Stomach (tissue), 9 donors: ENCODE measurements around the gene NXT1. TPM values are rescaled to one million over a fixed set of nuclear protein-coding genes. Genes with fewer than 3 reads are reported as not detected.

Source experiments
- DNase-seq, 2 donors: peaks; one replicate each; pipeline versions ENCODE4 v3.0.0 to v3.0.0-alpha.2; 2013 to 2019
- H3K27ac ChIP-seq, 5 donors: fragments of 200-600 bp in 4 of 5; sonication (generic) in 4 of 5; one replicate each; pipeline ENCODE4 v1.5.1; 2013 to 2019; ENCODE audit warnings: mild to moderate bottlenecking in 1 of 5, moderate library complexity in 1 of 5
- H3K27me3 ChIP-seq, 3 donors: fragments of 200-600 bp; sonication (generic); one replicate each; pipeline ENCODE4 v1.5.1; 2017 to 2019; ENCODE audit warnings: mixed run types in 1 of 3
- H3K36me3 ChIP-seq, 4 donors: fragments of 200-600 bp; sonication (generic); 1 replicate in 3 of 4; 2 replicates in 1 of 4; pipeline ENCODE4 v1.5.1; 2016 to 2019
- H3K4me1 ChIP-seq, 4 donors: fragments of 200-600 bp; sonication (generic); one replicate each; pipeline ENCODE4 v1.5.1; 2016 to 2019
- H3K4me3 ChIP-seq, 4 donors: fragments of 200-600 bp; sonication (generic) in 3 of 4; one replicate each; pipeline ENCODE4 v1.5.1; 2016 to 2019; ENCODE audit warnings: mild to moderate bottlenecking in 1 of 4
- H3K9me3 ChIP-seq, 4 donors: fragments of 200-600 bp; sonication (generic); one replicate each; pipeline ENCODE4 v1.5.1; 2016 to 2019
- EP300 ChIP-seq: sonication (generic); formaldehyde crosslinking; IDR thresholded peaks from one replicate; pipeline ENCODE4 v1.6.1; 2017; ENCODE audit warnings: antibody characterized with exemption
- POLR2A ChIP-seq, 4 donors: fragments of 450-650 bp; IDR thresholded peaks; one replicate each; pipeline ENCODE4 v1.6.1; 2016; ENCODE audit warnings: antibody characterized with exemption in 4 of 4, control low read depth in 2 of 4, mild to moderate bottlenecking in 1 of 4, moderate library complexity in 1 of 4
- POLR2AphosphoS5 ChIP-seq, 3 donors: sonication (generic); formaldehyde crosslinking; IDR thresholded peaks; one replicate each; pipeline ENCODE4 v1.6.1; 2016; ENCODE audit warnings: antibody characterized with exemption in 3 of 3
- WGBS, 5 donors: extraction: QIAGEN DNeasy Blood & Tissue Kit in 3 of 5; methylation state at CpG; one replicate each; pipeline versions ENCODE4 v1.1.5 to v1.1.7; 2013 to 2018; 5-methylcytosine and 5-hydroxymethylcytosine counted together
- intact Hi-C: fragments of 100-400 bp; cut with DNase I; formaldehyde crosslinking; loops from one replicate; pipeline ENCODE4 v1.15.1; 2023; ENCODE audit warnings: low total_unique reads
- polyA plus RNA-seq, 3 donors: library from polyadenylated mRNA; stranded (reverse); fragments of 200-250 nt; gene quantifications; one replicate each; pipeline ENCODE4 v1.2.3, GENCODE V29; 2013
- total RNA-seq, 5 donors: library from RNA; depleted of rRNA; stranded (reverse); fragments of >200 nt; gene quantifications; one replicate each; pipeline versions ENCODE4 v1.1.0 to v1.2.3, GENCODE V29; 2014 to 2016
- TF ChIP-seq, protein P1 (sequence below), 7 experiments: fragments of 450-650 bp in 4 of 7; fragments of 200-600 bp in 3 of 7; sonication (generic) in 3 of 7; IDR thresholded peaks; one replicate each; pipeline ENCODE4 v1.5.1; 2016 to 2019; ENCODE audit warnings: antibody characterized with exemption in 7 of 7, control low read depth in 2 of 7, mild to moderate bottlenecking in 1 of 7
- donor health status: healthy with polysubstance abuse.
- donor health status: Bipolar disorder and iron deficiency.
- donor health status: healthy.

NXT1 gene
- total and polyA plus RNA-seq, 8 donors, result 2.3 to 24.8 (median 13.7) TPM

DNA sequence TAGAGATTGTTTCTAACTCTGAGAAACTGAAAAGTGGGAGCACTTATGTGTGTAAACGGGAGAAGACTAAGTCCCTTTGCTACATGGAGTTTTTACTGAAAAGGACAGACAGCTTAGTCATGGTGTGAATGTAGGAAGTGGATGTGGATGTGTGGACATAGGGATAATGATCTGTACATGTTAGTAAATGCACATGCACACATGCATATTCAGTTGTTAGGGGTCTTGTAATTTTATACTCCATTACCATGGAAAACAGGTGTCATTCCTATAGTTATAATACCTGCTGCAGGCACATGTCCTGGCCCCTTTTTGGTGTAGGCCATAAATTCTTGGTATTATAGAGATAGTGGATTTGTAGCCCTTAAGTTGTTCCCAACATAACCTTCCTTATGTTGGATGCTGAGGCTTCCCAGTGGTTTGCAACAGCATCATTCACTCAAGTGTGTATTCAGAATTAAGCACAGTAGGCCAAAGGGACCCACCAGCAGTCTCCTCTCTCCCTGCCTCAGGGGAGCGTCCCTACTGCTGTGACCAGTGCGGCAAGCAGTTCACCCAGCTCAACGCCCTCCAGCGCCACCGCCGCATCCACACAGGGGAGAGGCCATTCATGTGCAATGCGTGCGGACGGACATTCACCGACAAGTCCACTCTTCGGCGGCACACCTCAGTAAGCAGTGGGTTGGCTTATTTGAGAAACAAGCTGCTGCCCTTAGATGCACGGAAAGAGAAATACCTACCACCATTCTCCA is 18.7 kb downstream of the NXT1 start:
- peaks cover 42 to 79% (median 76%) of the 10 kb centered on the region in 4 donors for H3K36me3 ChIP-seq

DNA sequence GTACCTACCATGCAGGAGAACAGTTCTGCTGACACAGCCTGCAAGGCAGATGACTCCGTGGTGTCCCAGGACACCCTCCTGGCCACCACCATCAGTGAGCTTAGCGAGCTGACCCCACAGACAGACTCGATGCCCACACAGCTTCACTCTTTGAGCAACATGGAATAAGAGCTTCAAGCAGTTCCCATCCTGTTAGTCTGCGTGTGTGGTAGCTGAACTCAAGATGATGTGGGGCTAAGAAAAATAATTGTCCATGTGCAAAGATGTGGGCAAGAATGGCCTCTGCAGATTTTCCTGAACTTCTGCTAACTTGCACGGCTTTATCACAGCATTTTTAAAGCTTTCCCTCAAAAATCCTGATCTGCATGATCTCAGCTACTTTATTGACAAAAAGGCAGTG is 19.7 kb downstream of the NXT1 start:
- no peak for DNase-seq
- no peaks in the 10 kb centered on the region for H3K27me3 ChIP-seq
- intact Hi-C loops, result no loop called here
- 90 to 95% (median 93%) methylated on average over 5 of the region's 5 CpGs for WGBS, 5 donors
- no peak overlapping the region for H3K4me3 ChIP-seq
- TF ChIP-seq POLR2A (IDR thresholded peaks at IDR 0.05) (no peak), POLR2AphosphoS5 (IDR thresholded peaks at IDR 0.05) (no peak), EP300 (no peak)
- TF ChIP-seq, protein P1, sequence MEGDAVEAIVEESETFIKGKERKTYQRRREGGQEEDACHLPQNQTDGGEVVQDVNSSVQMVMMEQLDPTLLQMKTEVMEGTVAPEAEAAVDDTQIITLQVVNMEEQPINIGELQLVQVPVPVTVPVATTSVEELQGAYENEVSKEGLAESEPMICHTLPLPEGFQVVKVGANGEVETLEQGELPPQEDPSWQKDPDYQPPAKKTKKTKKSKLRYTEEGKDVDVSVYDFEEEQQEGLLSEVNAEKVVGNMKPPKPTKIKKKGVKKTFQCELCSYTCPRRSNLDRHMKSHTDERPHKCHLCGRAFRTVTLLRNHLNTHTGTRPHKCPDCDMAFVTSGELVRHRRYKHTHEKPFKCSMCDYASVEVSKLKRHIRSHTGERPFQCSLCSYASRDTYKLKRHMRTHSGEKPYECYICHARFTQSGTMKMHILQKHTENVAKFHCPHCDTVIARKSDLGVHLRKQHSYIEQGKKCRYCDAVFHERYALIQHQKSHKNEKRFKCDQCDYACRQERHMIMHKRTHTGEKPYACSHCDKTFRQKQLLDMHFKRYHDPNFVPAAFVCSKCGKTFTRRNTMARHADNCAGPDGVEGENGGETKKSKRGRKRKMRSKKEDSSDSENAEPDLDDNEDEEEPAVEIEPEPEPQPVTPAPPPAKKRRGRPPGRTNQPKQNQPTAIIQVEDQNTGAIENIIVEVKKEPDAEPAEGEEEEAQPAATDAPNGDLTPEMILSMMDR (IDR thresholded peaks at IDR 0.05), result no peak
- peaks cover 38 to 79% (median 73%) of the 10 kb centered on the region in 4 donors for H3K36me3 ChIP-seq
- H3K27ac ChIP-seq, result no peak overlapping the region
- H3K4me1 ChIP-seq, result peaks cover 10 to 35% (median 27%) of the 10 kb centered on the region in 4 donors
- no peaks in the 10 kb centered on the region for H3K9me3 ChIP-seq

More for the DNA sequence above, 18.7 kb downstream of the NXT1 start:
- Histone ChIP-seq H3K27ac (no peak overlapping the region), H3K27me3 (no peaks in the 10 kb centered on the region), H3K4me1 (peaks cover 11 to 41% (median 28%) of the 10 kb centered on the region in 4 donors), H3K9me3 (no peaks in the 10 kb centered on the region), H3K4me3 (no peak overlapping the region)
- intact Hi-C loops, result no loop called here
- no peak for DNase-seq
- WGBS, 5 donors, result 89 to 96% (median 94%) methylated on average over 13 to 14 of the region's 14 CpGs
- TF ChIP-seq POLR2A (IDR thresholded peaks at IDR 0.05) (no peak), EP300 (no peak), POLR2AphosphoS5 (IDR thresholded peaks at IDR 0.05) (no peak)
- TF ChIP-seq, protein P1 (IDR thresholded peaks at IDR 0.05), result no peak

DNA sequence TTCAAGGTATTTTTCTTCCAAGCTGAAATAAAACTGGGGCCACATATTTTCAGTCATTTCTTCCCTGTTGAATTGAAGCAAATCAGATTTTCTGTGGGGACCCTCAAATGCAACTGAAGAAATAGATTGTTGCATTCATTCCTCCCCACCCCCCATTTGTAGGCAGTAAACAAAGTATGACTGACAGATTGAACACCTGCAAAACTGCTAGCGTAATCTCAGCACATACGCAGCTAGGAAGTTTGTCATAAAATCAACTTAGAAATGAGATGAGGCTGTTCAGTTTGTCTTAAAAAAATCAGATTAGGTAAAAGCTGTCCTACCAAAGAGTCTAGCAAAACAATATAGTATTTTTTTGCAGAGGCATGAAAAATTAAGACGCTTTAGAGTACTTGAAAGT is 20.3 kb downstream of the NXT1 start:
- intact Hi-C loops, result no loop called here
- Histone ChIP-seq H3K27ac (no peak overlapping the region), H3K9me3 (no peaks in the 10 kb centered on the region), H3K27me3 (no peaks in the 10 kb centered on the region), H3K36me3 (peaks cover 32 to 79% (median 73%) of the 10 kb centered on the region in 4 donors), H3K4me3 (no peak overlapping the region), H3K4me1 (peaks cover 4 to 29% (median 21%) of the 10 kb centered on the region in 4 donors)
- DNase-seq, result no peak
- TF ChIP-seq, protein P1 (IDR thresholded peaks at IDR 0.05), result no peak
- TF ChIP-seq POLR2AphosphoS5 (IDR thresholded peaks at IDR 0.05), result no peak
- TF ChIP-seq EP300, result no peak
- TF ChIP-seq POLR2A (IDR thresholded peaks at IDR 0.05), result no peak
- 76 to 95% (median 81%) methylated on average over 3 of the region's 3 CpGs for WGBS, 5 donors

DNA sequence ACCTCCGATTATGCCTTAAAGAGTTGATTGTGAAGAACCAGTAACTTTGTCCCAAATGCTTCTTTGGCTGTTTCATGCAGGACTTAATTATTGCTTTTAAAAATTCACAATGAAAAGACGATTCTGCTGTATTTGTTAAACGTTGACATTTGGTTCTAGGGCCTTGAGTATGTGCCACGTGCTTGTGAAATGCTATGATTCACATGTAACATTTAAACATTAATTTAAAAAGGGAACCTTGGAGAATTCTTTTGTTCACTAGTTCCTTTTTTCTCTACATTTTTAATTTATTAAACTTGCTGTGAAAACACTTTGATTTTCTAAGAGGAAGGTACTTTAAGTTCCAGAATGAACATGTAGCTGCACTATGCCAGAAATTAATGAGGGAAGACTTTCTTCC is 20.9 kb downstream of the NXT1 start:
- no peak overlapping the region for H3K4me3 ChIP-seq
- DNase-seq, result no peak
- TF ChIP-seq EP300 (no peak), POLR2A (IDR thresholded peaks at IDR 0.05) (no peak), POLR2AphosphoS5 (IDR thresholded peaks at IDR 0.05) (no peak)
- TF ChIP-seq, protein P1 (IDR thresholded peaks at IDR 0.05), result no peak
- intact Hi-C loops, result no loop called here
- H3K27me3 ChIP-seq, result no peaks in the 10 kb centered on the region
- H3K27ac ChIP-seq, result no peak overlapping the region
- H3K9me3 ChIP-seq, result no peaks in the 10 kb centered on the region
- H3K4me1 ChIP-seq, result peaks cover 0 to 23% (median 15%) of the 10 kb centered on the region in 4 donors
- peaks cover 32 to 85% (median 78%) of the 10 kb centered on the region in 4 donors for H3K36me3 ChIP-seq
- 64 to 74% (median 69%) methylated on average over 4 of the region's 4 CpGs for WGBS, 5 donors
